Measurements from ENCODE around the gene CTDSPL.
"Not testable (repeated sequence)": the region's sequence is repeated elsewhere in the genome, so short reads cannot be mapped to it uniquely, and the experiment has no call there.

CTDSPL gene

DNA sequence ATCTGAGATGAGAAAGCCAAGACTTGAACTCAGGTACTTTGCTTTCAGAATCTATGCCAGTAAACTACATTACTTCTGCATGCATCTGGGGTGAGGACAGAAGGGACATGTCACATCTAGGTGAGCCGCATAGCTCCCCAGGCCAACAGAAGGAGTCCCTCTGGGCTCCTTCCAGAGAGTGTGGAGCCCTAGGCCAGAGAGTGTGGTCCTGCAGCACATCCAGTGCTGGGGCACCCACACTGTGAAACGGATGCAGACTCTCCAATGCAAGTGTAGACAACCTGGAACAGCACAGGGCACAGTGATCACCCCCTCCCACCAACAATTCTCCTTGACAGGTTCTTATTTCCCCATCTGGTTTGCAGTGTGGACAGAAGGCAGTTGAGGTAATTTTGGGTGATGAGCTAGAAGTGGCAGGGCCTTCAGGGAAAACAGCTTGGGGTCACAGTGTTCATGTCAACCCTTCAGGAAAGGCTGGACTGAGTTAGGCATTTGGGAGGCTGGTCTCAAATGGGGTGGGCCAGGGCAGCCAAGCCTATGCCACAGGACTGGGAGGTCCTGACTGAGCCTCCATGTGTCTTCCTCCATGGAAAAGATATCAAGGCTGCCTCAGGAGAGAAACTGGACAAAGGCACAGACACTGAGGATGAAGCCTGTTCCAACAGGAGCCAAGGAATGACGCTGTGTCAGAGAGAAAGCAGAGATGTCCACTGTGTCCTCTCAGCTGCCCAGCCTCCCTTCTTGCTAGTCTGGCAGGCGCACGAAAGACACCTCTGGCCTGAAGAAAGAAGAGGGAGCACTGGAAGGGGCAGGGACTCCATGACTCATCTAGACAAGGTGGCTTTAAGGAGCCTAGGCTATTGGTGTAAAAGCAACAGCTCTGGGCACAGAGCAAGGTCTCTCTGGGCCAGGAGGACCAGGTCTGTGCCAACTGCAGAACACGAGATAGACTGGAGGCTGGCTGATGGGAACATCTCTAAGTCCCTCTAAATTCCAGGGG is 166.1 kb downstream of the CTDSPL start:
- no peaks in the 10 kb centered on the region for H3K36me3 Mint-ChIP-seq (ENCODE audit: low read depth)
- H3K9me3 Mint-ChIP-seq: no peaks in the 10 kb centered on the region
- H3K27me3 Mint-ChIP-seq: peaks cover 19% of the 10 kb centered on the region
- ATAC-seq (no peak), DNase-seq (no peak)
- H3K4me3 Mint-ChIP-seq: peak overlapping the region; percentile 18
- no peak overlapping the region for H3K27ac Mint-ChIP-seq
- H3K4me1 Mint-ChIP-seq: peaks cover 39% of the 10 kb centered on the region

DNA sequence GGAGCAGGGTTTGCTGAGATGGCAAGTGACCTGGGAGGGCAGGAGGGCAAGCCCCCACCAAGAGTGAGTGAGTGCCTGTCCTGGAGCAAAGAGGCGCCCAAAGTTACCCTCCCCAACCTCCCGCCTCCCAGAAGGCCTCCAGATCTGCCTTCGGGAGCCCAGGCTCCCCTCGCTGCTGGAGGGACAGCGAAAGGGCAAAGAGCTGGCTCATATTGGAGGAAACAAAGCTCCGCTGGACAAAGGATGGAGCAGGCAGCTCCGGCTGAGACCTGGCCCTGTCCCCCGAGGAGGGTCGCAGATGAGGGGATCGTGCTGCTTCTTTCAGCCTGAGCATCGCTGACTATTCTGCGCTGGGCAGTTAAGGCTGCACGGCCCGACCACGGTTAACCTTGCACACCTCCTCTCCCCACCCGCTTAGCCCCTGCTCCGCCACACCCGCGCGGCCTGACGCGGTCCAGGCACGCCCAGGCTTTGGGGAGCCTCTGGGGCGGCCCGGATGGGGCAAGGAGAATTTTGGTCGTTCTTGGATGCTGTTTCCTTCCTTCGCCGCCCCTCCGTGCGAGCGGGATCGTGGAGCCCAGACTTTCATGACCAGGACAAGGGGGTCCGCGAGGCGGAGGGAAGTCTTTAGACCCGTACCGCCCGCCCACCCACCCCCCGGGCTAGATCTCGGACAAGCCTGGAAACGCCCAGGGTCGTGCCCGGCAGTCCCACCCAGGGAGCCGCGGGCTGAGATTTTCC is 167.1 kb downstream of the CTDSPL start:
- no peak overlapping the region for H3K27ac Mint-ChIP-seq
- peaks cover 32% of the 10 kb centered on the region for H3K4me1 Mint-ChIP-seq
- DNase-seq (no peak), ATAC-seq (no peak)
- peaks cover 22% of the 10 kb centered on the region for H3K27me3 Mint-ChIP-seq
- H3K4me3 Mint-ChIP-seq: peak overlapping the region; percentile 18
- H3K36me3 Mint-ChIP-seq (ENCODE audit: low read depth): no peaks in the 10 kb centered on the region
- H3K9me3 Mint-ChIP-seq: no peaks in the 10 kb centered on the region

DNA sequence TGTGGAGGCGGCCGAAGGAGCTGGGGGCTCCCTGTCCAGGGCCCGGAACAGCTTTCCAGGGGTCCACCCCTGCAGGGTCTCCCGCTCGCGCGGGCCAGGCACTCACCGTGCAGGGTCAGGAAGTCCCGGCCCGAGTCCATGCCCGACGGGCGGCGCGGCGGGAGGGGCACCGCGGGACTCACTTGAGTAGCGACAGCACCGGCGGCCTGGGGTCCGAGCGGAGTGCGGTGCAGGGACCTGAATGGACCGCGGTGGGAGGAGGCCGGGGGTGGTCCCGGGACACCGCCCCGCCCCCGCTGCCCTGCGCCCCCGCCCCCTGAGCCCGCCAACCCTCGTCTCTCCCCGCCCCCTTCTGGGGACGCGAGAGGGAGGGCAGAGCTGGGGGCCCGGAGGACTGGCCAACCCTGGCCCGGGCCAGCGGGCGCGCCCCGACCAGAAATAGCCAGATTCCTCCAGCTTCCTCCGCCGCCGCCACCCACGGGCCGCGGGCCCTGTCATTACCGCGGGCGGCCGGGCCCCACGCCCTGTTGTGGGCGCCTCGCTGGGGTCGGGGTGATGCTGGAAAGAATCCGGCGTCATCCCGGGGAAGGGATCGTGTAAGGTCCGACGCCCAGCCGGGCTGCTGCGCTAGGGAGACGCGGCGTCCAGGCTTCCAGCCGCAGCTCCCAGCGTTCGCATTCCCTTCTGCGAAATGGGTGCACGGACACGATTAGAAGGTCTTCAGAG is 167.9 kb downstream of the CTDSPL start, which contains the start of gene PLCD1:
PLCD1 (minus strand) TSS at position 243 of the 726 bp plus-strand sequence; CDS start at position 140, 103 bp downstream.
- Mint-ChIP-seq H3K27me3 (peaks cover 22% of the 10 kb centered on the region), H3K4me3 (peak within 1 kb of the TSS; percentile 18), H3K27ac (no peak within 1 kb of the TSS), H3K36me3 (ENCODE audit: low read depth) (no peaks in the 10 kb centered on the region), H3K4me1 (peaks cover 28% of the 10 kb centered on the region), H3K9me3 (no peaks in the 10 kb centered on the region)
- ATAC-seq (no peak), DNase-seq (peak; percentile 35)

DNA sequence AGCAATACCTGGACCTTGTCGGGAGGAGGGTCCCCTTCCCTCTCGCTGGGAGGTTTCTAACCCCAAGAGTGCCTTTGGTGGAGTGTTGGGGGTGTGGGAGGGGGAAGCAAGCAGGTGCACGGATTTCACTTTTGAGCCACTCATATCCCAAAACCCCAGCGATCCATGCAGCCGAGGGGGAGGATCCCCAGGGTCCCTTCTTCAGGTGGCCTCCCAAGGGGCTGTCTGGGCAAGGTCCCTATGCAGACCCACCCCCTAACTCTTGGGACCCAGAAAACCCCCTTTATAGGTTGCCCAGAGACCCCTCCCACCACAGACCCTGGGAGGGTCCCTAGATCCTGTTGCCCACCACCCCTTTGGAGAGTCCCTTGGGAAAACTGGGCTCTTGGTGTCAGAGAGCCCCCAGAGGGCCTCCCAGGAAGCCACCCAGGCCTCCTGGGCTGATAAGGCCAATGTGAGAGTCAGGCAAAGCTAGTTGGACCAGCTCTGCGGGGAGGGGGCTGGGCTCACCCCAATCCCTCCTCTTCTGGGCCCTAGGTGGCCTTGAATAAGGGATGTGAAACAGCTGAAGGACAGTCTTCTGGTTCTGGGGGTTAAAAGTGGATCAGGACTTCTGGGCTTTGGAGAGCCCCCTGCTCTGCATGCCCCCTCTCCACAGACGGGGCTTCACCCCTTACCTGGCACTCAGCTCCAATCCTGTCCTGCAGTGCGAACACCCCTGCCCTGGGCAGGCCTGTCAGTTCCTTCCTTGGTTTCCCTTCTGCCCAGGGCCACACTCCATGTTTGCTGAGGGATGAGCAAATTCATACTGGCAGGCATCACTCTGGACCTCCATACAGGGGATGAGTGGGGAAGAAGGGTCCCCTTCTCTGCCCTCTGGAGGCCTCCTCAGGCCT is 168.7 kb downstream of the CTDSPL start:
- ATAC-seq (no peak), DNase-seq (no peak)
- Mint-ChIP-seq H3K4me3 (no peak overlapping the region), H3K9me3 (no peaks in the 10 kb centered on the region), H3K36me3 (ENCODE audit: low read depth) (no peaks in the 10 kb centered on the region), H3K4me1 (peaks cover 22% of the 10 kb centered on the region), H3K27me3 (peaks cover 22% of the 10 kb centered on the region), H3K27ac (no peak overlapping the region)

DNA sequence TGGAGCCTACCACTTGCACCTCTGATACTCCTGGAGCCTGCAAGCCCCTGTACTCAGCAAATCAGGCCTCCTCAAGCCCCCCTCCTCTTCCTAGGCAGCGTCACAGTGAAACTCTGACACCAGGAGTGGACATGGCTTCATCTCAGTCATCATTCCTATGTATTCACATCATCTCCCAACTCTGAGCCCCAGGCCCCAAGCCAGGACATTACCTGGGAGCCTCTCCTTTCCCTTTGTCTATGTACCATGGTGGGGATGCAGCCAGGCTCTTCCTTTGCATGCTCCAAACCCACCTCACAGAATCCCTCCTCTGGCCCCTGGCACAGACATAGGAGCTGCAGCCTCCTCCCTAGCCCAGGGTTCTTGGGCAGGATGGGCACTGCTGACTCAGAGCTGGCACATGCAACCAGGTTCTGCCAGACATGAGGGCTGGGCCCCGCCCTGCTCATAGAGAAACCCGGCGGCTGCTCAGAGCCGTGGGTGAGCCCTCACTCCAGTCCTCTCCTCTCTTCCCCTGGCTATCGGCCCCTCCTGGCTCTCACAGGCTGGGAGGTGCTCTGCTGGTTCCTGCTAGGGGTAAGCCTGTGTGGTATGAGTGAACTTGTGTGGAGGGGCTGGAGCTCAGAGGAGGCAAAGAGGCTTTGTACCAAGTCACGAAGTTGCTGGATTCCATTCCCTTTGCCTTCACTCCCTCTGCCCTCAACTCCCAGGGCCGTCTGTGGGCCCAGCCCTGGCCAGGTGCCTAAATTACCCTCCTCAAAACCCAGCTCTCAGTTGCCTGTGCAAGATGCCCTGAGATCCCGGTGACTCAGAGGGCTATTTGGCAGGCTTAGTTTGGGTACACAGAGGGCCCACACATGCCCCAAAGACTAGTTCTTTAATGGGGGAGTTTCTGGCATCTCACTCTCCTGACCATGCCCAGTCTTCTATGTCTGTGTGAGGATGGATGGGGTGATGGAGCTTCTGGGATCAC is 169.6 kb downstream of the CTDSPL start:
- Mint-ChIP-seq H3K36me3 (ENCODE audit: low read depth) (no peaks in the 10 kb centered on the region), H3K4me3 (no peak overlapping the region), H3K9me3 (no peaks in the 10 kb centered on the region), H3K4me1 (peaks cover 15% of the 10 kb centered on the region), H3K27me3 (peaks cover 22% of the 10 kb centered on the region), H3K27ac (no peak overlapping the region)
- DNase-seq (peak; percentile 33), ATAC-seq (peak; percentile 73)

DNA sequence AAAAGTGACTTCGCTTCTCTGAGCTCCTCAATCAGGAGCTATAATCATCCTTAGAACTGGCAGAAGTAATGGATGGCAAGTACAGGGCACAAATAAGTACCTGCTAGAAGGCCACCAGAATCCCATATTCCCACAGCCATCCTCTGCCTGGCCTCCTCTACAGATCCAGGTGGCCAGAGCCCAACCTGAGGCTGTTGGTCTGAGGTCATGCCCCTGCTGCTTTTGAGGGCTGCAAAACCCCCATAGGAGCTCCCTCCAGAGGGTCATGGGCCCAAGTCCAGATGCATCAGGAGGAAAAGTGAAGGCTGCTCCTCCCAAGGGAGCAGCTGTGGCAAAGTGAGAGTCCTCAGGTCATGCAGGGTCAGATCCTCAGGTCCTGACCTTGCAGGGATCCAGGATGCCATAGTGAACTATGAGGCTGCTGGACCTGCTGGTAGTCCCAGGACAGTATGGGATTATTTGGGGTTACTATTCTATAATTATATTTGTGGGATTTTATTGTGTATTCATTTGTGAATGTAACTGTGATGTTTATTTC is 170.7 kb downstream of the CTDSPL start:
- no peak overlapping the region for H3K4me3 Mint-ChIP-seq
- H3K9me3 Mint-ChIP-seq: no peaks in the 10 kb centered on the region
- H3K27me3 Mint-ChIP-seq: peaks cover 22% of the 10 kb centered on the region
- H3K27ac Mint-ChIP-seq: no peak overlapping the region
- peaks cover 15% of the 10 kb centered on the region for H3K4me1 Mint-ChIP-seq
- ATAC-seq (no peak), DNase-seq (no peak)
- H3K36me3 Mint-ChIP-seq (ENCODE audit: low read depth): no peaks in the 10 kb centered on the region

DNA sequence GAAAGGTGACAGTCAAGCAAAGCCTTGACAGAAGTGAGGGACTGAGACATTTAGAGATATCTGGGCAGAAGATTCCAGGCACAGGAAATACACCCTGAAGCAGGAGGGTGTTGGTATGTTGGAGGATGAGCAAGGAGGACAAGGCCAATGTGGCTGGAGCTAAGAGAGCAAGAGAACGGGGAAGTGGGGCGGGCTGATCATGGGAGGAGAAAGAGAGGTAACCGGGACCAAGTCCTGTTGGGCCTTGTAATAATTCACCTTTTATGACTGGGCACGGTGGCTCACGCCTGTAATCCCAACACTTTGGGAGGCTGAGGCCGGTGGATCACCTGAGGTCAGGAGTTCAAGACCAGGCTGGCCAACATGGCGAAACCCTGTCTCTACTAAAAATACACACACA is 171.9 kb downstream of the CTDSPL start:
- Mint-ChIP-seq H3K27me3 (peaks cover 13% of the 10 kb centered on the region), H3K4me1 (peaks cover 20% of the 10 kb centered on the region)
- not testable (repeated sequence) for H3K4me3 Mint-ChIP-seq; DNase-seq; H3K9me3 Mint-ChIP-seq; H3K36me3 Mint-ChIP-seq (ENCODE audit: low read depth); ATAC-seq; H3K27ac Mint-ChIP-seq

All from activated naive CD8-positive, alpha-beta T cell treated with anti-CD3 and anti-CD28 coated beads, Interleukin-2, amount 50 U/mL, for 24 hours (primary cell).